Aorta (tissue), 5 donors: ENCODE measurements around the gene FAM193B. TPM values are rescaled to one million over a fixed set of nuclear protein-coding genes. Genes with fewer than 3 reads are reported as not detected.
A peak's percentile ranks its signal among the peaks of the same experiment; 100 is the strongest.

ENCODE experiments used
- ATAC-seq: fragments of 200-7000 bp; cut with Tn5 transposase; one replicate; pipeline ENCODE4 v1.9.1; 2022; ENCODE audit warnings: moderate library complexity; ENCODE audit not compliant: low FRiP score
- DNase-seq, 2 donors: peaks; one replicate each; pipeline ENCODE4 v3.0.0-alpha.2; 2020
- H3K27ac ChIP-seq, 2 donors: one replicate each; pipeline ENCODE4 v1.5.1; 2013; ENCODE audit warnings: low read length in 2 of 2, mild to moderate bottlenecking in 2 of 2, moderate library complexity in 2 of 2, control low read depth in 1 of 2, inconsistent platforms in 1 of 2, low read depth in 1 of 2
- H3K27me3 ChIP-seq, 2 donors: one replicate each; pipeline ENCODE4 v1.6.1; 2013; ENCODE audit warnings: control low read depth in 1 of 2, low read length in 1 of 2, mild to moderate bottlenecking in 1 of 2, moderate library complexity in 1 of 2; ENCODE audit not compliant: insufficient read depth in 2 of 2, control insufficient read depth in 1 of 2
- H3K36me3 ChIP-seq, 2 donors: one replicate each; pipeline ENCODE4 v1.6.1; 2013; ENCODE audit warnings: control low read depth in 1 of 2, low read length in 1 of 2, mild to moderate bottlenecking in 1 of 2; ENCODE audit not compliant: insufficient read depth in 2 of 2, control insufficient read depth in 1 of 2
- H3K4me1 ChIP-seq, 2 donors: one replicate each; pipeline ENCODE4 v1.6.1; 2013; ENCODE audit warnings: low read length in 2 of 2, control low read depth in 1 of 2, mild to moderate bottlenecking in 1 of 2, moderate library complexity in 1 of 2; ENCODE audit not compliant: insufficient read depth in 2 of 2, control insufficient read depth in 1 of 2
- H3K4me3 ChIP-seq, 2 donors: one replicate each; pipeline ENCODE4 v1.5.1; 2013; ENCODE audit warnings: low read length in 2 of 2, control low read depth in 1 of 2, mild to moderate bottlenecking in 1 of 2
- H3K9me3 ChIP-seq: one replicate; pipeline ENCODE4 v1.6.1; 2013; ENCODE audit warnings: mild to moderate bottlenecking, low read length; ENCODE audit not compliant: control insufficient read depth
- WGBS, 2 donors: extraction: QIAGEN DNeasy Blood & Tissue Kit; methylation state at CpG; one replicate each; pipeline ENCODE4 v1.1.7; 2013; 5-methylcytosine and 5-hydroxymethylcytosine counted together
- intact Hi-C, 2 donors: fragments of 100-400 bp; cut with DNase I; formaldehyde crosslinking; loops; one replicate each; pipeline versions ENCODE4 v1.14.2 to v1.15.0; 2022
- polyA plus RNA-seq, 2 donors: library from polyadenylated mRNA; stranded (reverse); fragments of 200-250 nt; gene quantifications; one replicate each; pipeline ENCODE4 v1.2.3, GENCODE V29; 2013
- total RNA-seq, 2 donors: library from RNA; stranded (reverse); fragmentation: NEBNext Ultra II Directional; extraction: Animal tissue kit (Norgen Biotek cat#: 25700); gene quantifications; one replicate each; pipeline ENCODE4 v1.2.1, GENCODE V29; 2021
- donor health status: healthy with polysubstance abuse.
- donor health status: Bipolar disorder and iron deficiency.
- donor health status: DM: no; HTN: no; CAD: no.
- donor health status: DM: no; HTN: no; CAD: no.
- donor health status: DM: yes; HTN: yes; CAD: no.

The FAM193B gene
- total and polyA plus RNA-seq, 4 donors, result 49.5 to 533 (median 90.0) TPM

DNA sequence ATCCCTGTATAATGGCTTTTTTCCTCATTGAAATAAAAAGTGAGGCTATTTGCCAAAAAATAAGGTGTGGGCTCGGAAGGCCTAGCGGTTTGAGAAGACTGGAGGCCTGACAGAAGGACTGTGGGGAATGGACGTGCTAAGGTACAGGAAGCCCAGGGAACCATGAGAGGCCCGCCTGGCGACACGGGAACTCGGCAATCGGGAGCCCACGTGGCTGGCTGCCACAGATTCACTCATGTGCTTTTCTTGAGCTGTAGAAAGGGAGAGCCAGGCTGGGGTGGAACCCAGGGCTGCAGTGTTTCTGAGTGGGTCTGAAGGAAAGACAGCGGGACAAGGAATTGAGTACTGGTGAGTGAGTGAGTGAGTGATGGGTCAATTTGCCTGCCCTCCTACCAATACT is 25.7 kb downstream of the FAM193B start:
- ATAC-seq (no peak), DNase-seq (peak in 1 of 2 donors; percentile 70)
- Histone ChIP-seq H3K36me3 (peaks cover 0 to 12% of the 10 kb centered on the region in 2 donors), H3K27ac (no peak overlapping the region), H3K4me3 (no peak overlapping the region), H3K4me1 (no peaks in the 10 kb centered on the region), H3K9me3 (no peaks in the 10 kb centered on the region), H3K27me3 (no peaks in the 10 kb centered on the region)
- intact Hi-C loops, result no loop called here
- WGBS, 2 donors, result 85 to 86% methylated on average over 10 of the region's 10 CpGs

GRCh38 chr5:177527595-177527994 is 26.8 kb downstream of the FAM193B start:
- DNase-seq (peak in 1 of 2 donors; percentile 62), ATAC-seq (no peak)
- 86 to 90% methylated on average over 8 of the region's 8 CpGs for whole genome bisulfite sequencing, 2 donors
- Histone ChIP-seq H3K36me3 (peaks cover 0 to 12% of the 10 kb centered on the region in 2 donors), H3K4me3 (no peak overlapping the region), H3K4me1 (no peaks in the 10 kb centered on the region), H3K27me3 (no peaks in the 10 kb centered on the region), H3K27ac (no peak overlapping the region), H3K9me3 (no peaks in the 10 kb centered on the region)
- intact Hi-C loops, result no loop called here

GRCh38 chr5:177526791-177527190 is 27.6 kb downstream of the FAM193B start:
- 83 to 85% methylated on average over 6 of the region's 6 CpGs for WGBS, 2 donors
- Histone ChIP-seq H3K27me3 (no peaks in the 10 kb centered on the region), H3K36me3 (peaks cover 0 to 11% of the 10 kb centered on the region in 2 donors), H3K4me3 (no peak overlapping the region), H3K9me3 (no peaks in the 10 kb centered on the region), H3K27ac (no peak overlapping the region), H3K4me1 (no peaks in the 10 kb centered on the region)
- intact Hi-C loops, result no loop called here
- ATAC-seq, result no peak
- DNase-seq, result peak; percentile 9 to 30

GRCh38 chr5:177526191-177526590 is 28.2 kb downstream of the FAM193B start:
- intact Hi-C loops, result no loop called here
- Histone ChIP-seq H3K4me3 (no peak overlapping the region), H3K27ac (no peak overlapping the region), H3K36me3 (peaks cover 0 to 13% of the 10 kb centered on the region in 2 donors), H3K9me3 (no peaks in the 10 kb centered on the region), H3K4me1 (no peaks in the 10 kb centered on the region), H3K27me3 (no peaks in the 10 kb centered on the region)
- DNase-seq (peak; percentile 28 to 30), ATAC-seq (no peak)
- WGBS, 2 donors, result 91% methylated on average over 4 of the region's 4 CpGs

- Histone ChIP-seq H3K27me3 (no peaks in the 10 kb centered on the region), H3K4me1 (no peaks in the 10 kb centered on the region), H3K9me3 (no peaks in the 10 kb centered on the region), H3K36me3 (peaks cover 3 to 12% of the 10 kb centered on the region in 2 donors), H3K4me3 (no peak overlapping the region), H3K27ac (no peak overlapping the region)
- intact Hi-C loops, result no loop called here
- no peak for ATAC-seq
- peak; percentile 32 to 60 for DNase-seq
- WGBS, 2 donors, result 60 to 62% methylated on average over 10 of the region's 10 CpGs
Observed at GRCh38 chr5:177524941-177525655, 29.3 kb downstream of the FAM193B start.

- H3K36me3 ChIP-seq, result peaks cover 3 to 12% of the 10 kb centered on the region in 2 donors
Observed at GRCh38 chr5:177524539-177524900, 29.8 kb downstream of the FAM193B start.

DNA sequence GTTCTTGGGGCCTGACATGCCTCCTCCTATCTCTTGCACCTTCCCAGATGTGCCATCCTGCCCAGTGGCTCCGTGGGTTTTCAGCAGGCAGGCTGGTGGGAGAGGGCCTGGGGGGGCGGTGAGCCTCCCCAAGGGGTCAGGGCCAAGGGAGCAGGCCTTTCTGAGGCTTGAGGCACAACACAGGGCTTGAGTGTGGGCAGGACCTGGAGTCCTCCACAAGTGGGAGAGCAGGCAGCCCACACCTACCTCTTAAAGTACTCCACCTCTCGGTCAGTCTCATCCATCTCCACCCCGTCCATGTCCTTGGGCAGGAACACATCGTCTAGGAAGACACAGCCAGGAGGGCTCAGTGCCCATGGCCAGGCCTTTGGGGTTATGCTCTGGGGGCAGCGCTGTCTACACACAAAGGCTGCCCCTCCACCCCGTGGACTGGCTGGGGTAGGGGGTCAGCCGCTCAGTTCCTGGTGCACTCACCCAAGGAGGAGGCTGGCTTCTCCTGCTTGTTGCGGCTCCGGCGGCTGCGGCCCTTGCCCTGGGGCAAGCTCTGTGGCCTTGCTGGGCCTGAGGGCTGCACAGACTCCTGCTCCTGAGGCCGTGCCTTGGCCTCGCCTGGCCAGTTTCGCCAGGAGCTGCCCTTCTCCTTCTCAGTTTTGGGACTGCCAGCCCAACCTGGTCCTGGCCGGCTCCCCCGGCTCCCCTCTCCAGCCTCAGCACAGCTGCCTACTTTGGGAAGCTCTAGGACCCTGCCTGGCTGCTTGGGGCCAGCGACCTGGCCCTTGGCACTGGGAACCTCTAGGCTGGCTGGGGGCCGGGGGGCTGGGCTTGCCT is 30.4 kb downstream of the FAM193B start:
- Histone ChIP-seq H3K9me3 (no peaks in the 10 kb centered on the region), H3K4me1 (no peaks in the 10 kb centered on the region), H3K27ac (no peak overlapping the region), H3K4me3 (no peak overlapping the region), H3K36me3 (peaks cover 3 to 12% of the 10 kb centered on the region in 2 donors), H3K27me3 (no peaks in the 10 kb centered on the region)
- ATAC-seq, result no peak
- peak; percentile 44 to 70 for DNase-seq
- 90 to 94% methylated on average over 17 to 19 of the region's 19 CpGs for WGBS, 2 donors
- intact Hi-C loops, result no loop called here

More at GRCh38 chr5:177524539-177524900, 29.8 kb downstream of the FAM193B start:
- no peaks in the 10 kb centered on the region for H3K27me3 ChIP-seq
- no peak for ATAC-seq
- intact Hi-C loops, result no loop called here
- no peaks in the 10 kb centered on the region for H3K9me3 ChIP-seq
- no peak overlapping the region for H3K27ac ChIP-seq
- DNase-seq, result peak in 1 of 2 donors; percentile 42
- no peak overlapping the region for H3K4me3 ChIP-seq
- H3K4me1 ChIP-seq, result no peaks in the 10 kb centered on the region
- 89 to 92% methylated on average over 12 of the region's 12 CpGs for WGBS, 2 donors

DNA sequence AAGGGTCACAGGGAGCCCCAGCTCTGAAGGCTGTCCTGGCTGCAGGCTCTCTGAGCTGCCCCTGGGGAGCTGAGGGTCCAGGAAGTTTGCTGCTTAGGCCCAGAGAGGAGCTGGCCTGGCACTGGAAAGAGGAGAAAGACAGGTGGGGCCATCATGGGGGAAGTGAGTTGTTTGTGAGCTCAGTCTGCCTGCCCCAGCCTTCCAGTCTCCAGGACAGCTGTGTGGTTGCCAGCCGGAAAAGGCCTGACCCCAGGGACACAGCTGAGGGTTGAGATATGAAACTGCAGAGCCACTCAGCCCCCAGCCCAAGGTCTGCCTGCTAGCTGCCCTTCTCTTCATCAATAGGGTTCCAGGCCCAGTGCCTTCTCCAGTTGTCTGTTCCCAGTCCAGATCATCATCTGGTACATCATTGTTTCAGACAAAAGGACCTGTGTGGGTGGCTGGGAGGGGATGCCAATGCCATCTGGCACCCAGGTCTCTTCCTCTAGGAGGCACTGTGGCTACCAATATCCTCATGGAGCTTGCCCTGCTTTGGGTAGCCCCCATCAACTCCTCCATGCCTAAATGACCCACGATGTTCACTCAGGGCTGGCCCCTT is 33.3 kb downstream of the FAM193B start:
- ATAC-seq (no peak), DNase-seq (peak; percentile 25 to 46)
- no peaks in the 10 kb centered on the region for H3K4me1 ChIP-seq
- H3K27ac ChIP-seq, result no peak overlapping the region
- H3K36me3 ChIP-seq, result peaks cover 3 to 9% of the 10 kb centered on the region in 2 donors
- intact Hi-C loops, result no loop called here
- H3K27me3 ChIP-seq, result no peaks in the 10 kb centered on the region
- WGBS, 2 donors, result 79 to 88% methylated on average over 2 of the region's 2 CpGs
- no peaks in the 10 kb centered on the region for H3K9me3 ChIP-seq
- H3K4me3 ChIP-seq, result no peak overlapping the region
